OCI-LY3 (cell line): Measurements from ENCODE around the gene PDZRN3.

ENCODE experiments used
- EZH2phosphoT487 ChIP-seq: fragments of 200-600 bp; shearing (Covaris generic); IDR thresholded peaks from 2 replicates; pipeline ENCODE4 v1.6.1; 2018; ENCODE audit warnings: antibody characterized with exemption, mixed run types, low read depth
- TF ChIP-seq, protein P1 (sequence below): fragments of 200-600, 300-600 bp; sonication (generic); IDR thresholded peaks from 2 replicates; pipeline ENCODE4 v1.5.1; 2014; ENCODE audit warnings: antibody characterized with exemption, low read length, low read depth

DNA sequence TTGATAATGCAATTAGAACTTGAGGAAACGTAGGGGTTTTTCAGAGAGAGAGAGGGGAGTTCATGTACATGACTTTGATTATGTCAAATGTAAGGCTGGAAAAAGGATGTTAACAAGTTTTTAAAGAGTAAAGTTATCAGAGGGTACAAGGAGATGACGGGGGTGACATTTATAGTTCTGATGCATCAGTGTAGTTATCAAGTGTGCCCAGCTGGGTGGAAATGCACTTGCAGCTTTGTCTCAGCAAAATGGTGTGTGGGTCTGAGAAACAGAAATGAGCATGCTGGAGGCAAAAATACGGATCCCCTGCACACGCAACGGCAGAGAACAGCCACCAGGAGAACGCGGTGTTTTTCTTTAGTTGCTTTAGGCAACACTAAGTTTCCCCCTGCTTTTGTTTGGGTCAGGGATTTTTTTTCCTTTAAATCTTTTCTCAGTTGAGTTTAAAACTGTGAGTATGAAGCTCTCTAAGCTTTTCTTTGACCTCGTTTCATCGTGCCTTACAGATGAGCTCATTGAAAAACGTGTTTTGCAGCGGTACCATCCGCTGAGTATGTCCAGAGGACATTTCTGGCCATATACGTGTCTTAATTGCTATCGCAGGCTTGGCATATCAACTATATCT lies 205.4 kb downstream of the PDZRN3 start:
- no peak for TF ChIP-seq EZH2phosphoT487
- TF ChIP-seq, protein P1, sequence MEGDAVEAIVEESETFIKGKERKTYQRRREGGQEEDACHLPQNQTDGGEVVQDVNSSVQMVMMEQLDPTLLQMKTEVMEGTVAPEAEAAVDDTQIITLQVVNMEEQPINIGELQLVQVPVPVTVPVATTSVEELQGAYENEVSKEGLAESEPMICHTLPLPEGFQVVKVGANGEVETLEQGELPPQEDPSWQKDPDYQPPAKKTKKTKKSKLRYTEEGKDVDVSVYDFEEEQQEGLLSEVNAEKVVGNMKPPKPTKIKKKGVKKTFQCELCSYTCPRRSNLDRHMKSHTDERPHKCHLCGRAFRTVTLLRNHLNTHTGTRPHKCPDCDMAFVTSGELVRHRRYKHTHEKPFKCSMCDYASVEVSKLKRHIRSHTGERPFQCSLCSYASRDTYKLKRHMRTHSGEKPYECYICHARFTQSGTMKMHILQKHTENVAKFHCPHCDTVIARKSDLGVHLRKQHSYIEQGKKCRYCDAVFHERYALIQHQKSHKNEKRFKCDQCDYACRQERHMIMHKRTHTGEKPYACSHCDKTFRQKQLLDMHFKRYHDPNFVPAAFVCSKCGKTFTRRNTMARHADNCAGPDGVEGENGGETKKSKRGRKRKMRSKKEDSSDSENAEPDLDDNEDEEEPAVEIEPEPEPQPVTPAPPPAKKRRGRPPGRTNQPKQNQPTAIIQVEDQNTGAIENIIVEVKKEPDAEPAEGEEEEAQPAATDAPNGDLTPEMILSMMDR: no peak
